ENCODE data around the gene AK8.

DNA sequence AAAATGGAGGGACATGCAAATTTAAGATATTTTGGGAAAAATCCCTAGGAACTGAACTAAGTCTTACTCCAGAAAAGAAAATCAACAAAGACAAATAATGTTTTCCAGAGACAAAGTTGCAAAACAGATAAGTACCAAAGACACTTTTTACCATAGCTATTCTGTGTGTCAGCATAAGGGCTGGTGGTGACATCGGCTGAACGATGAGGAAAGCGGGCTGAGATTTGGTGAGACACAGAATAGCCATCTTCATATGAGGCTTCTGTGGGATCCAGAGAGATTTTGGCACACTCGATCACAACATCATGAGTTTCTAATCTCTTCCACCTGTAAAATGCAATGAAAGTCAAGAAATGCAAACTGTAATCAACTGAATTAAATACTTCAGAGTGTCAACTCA lies 34.0 kb upstream of the AK8 start:
- TF ChIP-seq TCF12 (IDR thresholded peaks at IDR 0.05; ENCODE audit: low read depth), result no peak
- no peak for TF ChIP-seq EGR1 (IDR thresholded peaks at IDR 0.05)
- TF ChIP-seq EP300 (IDR thresholded peaks at IDR 0.05; ENCODE audit: borderline replicate concordance), result no peak
- TF ChIP-seq, protein P1, sequence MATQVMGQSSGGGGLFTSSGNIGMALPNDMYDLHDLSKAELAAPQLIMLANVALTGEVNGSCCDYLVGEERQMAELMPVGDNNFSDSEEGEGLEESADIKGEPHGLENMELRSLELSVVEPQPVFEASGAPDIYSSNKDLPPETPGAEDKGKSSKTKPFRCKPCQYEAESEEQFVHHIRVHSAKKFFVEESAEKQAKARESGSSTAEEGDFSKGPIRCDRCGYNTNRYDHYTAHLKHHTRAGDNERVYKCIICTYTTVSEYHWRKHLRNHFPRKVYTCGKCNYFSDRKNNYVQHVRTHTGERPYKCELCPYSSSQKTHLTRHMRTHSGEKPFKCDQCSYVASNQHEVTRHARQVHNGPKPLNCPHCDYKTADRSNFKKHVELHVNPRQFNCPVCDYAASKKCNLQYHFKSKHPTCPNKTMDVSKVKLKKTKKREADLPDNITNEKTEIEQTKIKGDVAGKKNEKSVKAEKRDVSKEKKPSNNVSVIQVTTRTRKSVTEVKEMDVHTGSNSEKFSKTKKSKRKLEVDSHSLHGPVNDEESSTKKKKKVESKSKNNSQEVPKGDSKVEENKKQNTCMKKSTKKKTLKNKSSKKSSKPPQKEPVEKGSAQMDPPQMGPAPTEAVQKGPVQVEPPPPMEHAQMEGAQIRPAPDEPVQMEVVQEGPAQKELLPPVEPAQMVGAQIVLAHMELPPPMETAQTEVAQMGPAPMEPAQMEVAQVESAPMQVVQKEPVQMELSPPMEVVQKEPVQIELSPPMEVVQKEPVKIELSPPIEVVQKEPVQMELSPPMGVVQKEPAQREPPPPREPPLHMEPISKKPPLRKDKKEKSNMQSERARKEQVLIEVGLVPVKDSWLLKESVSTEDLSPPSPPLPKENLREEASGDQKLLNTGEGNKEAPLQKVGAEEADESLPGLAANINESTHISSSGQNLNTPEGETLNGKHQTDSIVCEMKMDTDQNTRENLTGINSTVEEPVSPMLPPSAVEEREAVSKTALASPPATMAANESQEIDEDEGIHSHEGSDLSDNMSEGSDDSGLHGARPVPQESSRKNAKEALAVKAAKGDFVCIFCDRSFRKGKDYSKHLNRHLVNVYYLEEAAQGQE (IDR thresholded peaks at IDR 0.05; ENCODE audit: low read depth), result no peak
- TF ChIP-seq FOXM1 (IDR thresholded peaks at IDR 0.05; ENCODE audit: borderline replicate concordance, low read depth), result no peak
- TF ChIP-seq MAX (IDR thresholded peaks at IDR 0.05), result no peak
- no peak for TF ChIP-seq TEAD4 (IDR thresholded peaks at IDR 0.05)
- no peak for TF ChIP-seq TAF1 (IDR thresholded peaks at IDR 0.05; ENCODE audit: low read depth)
- no peak for TF ChIP-seq YY1 (IDR thresholded peaks at IDR 0.05; ENCODE audit: low read depth)
- TF ChIP-seq, protein P2, sequence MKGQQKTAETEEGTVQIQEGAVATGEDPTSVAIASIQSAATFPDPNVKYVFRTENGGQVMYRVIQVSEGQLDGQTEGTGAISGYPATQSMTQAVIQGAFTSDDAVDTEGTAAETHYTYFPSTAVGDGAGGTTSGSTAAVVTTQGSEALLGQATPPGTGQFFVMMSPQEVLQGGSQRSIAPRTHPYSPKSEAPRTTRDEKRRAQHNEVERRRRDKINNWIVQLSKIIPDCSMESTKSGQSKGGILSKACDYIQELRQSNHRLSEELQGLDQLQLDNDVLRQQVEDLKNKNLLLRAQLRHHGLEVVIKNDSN (IDR thresholded peaks at IDR 0.05), result no peak
- no peak for TF ChIP-seq RAD21 (IDR thresholded peaks at IDR 0.05; ENCODE audit: low read depth)

Data from Ishikawa (cell line).